ENCODE measurements around the gene AFAP1L1.

The AFAP1L1 gene

DNA sequence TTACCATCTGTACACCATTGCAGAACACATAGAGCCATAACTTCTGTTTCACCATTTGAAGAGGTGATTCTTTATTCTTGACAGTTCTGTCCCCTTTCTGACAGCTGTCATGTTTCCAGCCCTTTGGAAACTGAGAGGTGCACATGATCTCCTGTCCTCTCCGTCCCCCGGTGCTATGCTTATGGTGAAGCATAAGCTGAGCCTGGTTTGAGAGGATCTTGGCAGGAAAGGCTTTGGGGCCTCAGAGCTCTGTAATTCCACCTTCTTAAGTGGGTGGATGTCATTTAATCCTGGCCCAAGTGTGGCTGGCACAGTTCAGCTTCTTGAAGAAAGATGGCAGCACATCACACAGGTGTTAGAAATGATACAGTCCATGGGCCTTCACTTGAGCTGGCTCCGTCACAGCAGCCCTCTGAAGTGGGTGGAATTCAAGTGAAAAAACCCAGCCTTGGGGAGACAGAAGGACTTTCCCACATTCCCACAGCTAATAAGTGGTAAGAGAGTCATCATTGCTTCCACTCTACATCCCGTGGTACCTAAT, 43.0 kb downstream of the AFAP1L1 start:
- DNase-seq (ENCODE audit: low spot score), result no peak

GRCh38 chr5:149315753-149316152, 44.1 kb downstream of the AFAP1L1 start:
- DNase-seq (ENCODE audit: low spot score), result no peak

- DNase-seq (ENCODE audit: low spot score), result peak; percentile 51
Observed at GRCh38 chr5:149317281-149318048, 45.8 kb downstream of the AFAP1L1 start.

DNA sequence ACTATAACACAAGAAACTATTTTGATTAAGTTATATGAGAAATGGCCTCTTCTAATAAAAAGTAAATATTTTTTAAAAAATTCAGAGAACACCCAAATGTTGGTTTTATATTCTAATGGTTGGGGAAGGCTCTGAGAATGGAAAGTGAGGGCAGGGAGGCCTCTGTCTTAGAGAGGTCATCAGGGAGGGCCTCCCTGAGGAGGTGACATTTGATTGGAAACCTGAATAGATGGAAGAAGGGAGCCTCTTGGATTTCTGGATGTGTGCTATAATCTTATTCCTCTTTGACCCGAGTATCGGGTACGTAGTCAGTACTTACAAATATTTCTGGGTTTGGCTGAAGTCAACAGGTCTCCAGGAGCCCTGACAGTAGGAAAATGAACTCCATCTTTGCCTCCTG, 47.5 kb downstream of the AFAP1L1 start:
- DNase-seq (ENCODE audit: low spot score), result no peak

GRCh38 chr5:149320791-149321330, 49.2 kb downstream of the AFAP1L1 start:
- DNase-seq (ENCODE audit: low spot score), result no peak

- no peak for DNase-seq (ENCODE audit: low spot score)
Observed at GRCh38 chr5:149322518-149322917, 50.9 kb downstream of the AFAP1L1 start.

- no peak for DNase-seq (ENCODE audit: low spot score)
Observed at GRCh38 chr5:149323210-149323609, 51.6 kb downstream of the AFAP1L1 start.

- DNase-seq (ENCODE audit: low spot score), result no peak
Observed at GRCh38 chr5:149323621-149324205, 52.1 kb downstream of the AFAP1L1 start.

DNA sequence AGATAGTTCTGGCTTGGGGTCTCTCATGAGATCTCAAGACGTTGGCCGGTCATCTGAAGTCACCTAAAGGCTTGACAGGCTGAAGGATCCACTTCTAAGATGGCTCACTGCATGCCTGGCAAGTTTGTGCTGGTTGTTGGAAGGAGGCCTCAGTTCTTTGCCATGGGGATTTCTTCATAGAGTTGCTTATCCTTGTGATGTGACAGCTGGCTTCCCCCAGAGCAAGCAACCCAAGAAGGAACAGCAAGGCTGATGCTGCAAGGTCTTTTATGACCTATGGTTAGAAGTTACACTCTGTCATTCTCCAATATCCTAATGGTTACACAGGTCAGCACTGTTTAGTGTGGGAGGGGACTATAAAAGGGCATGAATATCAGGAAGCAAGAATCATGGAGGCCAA, 53.0 kb downstream of the AFAP1L1 start:
- no peak for DNase-seq (ENCODE audit: low spot score)

DNA sequence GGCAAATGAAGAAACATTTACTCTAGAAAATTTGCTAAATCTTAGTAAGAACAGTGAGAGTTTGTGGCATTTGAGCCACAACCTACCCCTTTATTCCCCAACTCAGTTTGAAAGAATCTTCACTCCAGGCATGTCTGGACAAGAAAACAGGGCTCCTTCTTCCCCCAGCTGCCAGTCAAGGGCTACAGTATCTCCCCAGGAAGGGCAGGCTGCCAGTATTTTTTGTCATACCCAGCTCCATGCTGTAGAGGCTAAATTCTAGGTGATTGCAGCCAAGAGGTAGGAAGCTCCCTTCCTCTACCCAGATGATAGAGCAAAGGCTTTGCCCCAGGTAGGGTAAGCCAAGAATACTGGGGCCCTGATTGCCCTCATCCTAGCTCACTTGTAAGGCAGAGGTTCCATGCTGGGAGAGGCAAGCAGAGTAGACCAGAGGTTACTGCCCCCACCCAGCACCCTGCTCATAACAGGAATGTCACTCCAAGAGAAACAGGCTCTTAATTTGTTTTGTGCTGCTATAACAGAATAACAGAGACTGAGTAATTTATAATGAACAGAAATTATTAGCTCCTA, 53.6 kb downstream of the AFAP1L1 start:
- no peak for DNase-seq (ENCODE audit: low spot score)

- DNase-seq (ENCODE audit: low spot score), result no peak
Observed at GRCh38 chr5:149325894-149326293, 54.2 kb downstream of the AFAP1L1 start.

DNA sequence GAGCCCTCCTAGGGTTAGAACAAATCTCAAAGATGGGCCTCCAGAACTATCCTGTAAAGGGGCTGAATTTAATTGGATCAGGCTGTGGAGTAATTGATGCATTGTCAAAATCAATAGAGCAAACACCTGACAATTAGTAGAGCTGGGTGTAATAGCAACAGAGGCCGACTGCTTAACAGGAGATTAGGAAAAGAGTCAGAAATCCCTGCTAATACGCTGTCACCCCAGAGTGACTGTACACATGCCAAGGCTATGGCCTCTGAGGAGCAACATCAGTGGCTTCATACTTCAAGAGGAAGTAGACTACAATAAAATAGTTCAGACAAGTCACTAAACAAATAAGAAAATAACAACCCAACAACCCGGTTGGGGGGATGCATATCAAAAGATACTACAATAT, 55.0 kb downstream of the AFAP1L1 start:
- DNase-seq (ENCODE audit: low spot score), result no peak

- DNase-seq (ENCODE audit: low spot score), result no peak
Observed at GRCh38 chr5:149328177-149328576, 56.5 kb downstream of the AFAP1L1 start.

GRCh38 chr5:149333711-149334443, 62.2 kb downstream of the AFAP1L1 start:
- DNase-seq (ENCODE audit: low spot score), result no peak

DNA sequence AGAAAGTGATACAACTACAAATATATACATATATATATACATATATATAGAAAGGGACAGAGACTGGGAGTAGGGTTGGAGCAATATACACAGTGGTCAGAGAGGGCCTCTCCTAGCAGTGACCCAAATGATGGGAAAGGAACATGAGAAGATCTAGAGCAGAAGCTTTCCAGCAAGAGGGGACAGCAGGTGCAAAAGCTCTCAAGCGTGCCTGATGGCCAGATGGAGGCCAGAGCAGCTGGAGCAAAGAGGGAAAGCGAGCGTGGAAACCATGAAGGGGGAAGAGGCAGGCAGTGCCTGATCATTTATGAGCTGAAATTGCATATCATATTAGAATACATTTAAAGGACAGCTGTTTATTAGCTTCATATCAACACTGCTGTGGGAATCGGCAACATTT, 66.1 kb downstream of the AFAP1L1 start:
- no peak for DNase-seq (ENCODE audit: low spot score)

DNA sequence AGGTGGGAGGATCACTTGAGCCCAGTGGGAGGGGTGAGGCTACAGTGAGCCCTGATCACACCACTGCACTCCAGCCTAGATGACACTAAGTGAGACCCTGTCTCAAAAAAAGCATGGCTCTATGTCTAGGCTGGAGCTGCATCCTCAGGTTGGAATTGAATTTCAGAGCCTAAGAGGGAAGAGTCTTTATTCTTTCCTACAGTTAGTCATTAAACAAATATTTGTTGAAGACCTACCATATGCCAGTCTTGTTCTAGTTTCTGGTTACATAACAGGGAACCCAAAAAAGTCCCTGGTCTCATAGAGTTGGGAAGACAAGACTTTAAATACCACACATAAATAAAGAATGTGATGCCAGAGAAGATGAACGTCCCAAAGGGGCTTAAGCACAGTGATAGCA, 66.7 kb downstream of the AFAP1L1 start:
- DNase-seq (ENCODE audit: low spot score), result no peak

GRCh38 chr5:149340920-149341319, 69.3 kb downstream of the AFAP1L1 start:
- DNase-seq (ENCODE audit: low spot score), result no peak

DNA sequence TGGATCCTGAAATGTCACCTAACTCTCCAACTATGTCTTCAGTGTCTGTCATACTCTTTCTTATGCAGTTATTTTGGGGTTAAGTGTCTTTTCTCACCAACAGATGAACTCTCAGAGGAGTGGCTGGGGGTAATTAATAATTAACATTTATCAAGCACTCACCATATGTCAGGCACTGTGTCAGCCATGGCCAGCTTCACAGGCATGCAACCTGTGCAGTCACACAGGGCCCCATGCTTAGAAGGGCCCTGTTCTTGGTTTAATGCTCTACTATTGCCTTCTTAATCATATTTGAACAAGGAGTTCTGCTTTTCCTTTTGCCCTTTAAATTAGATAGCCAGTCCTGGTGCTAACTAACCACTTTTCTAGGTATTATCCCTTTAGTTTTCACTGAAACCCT, 70.2 kb downstream of the AFAP1L1 start:
- DNase-seq (ENCODE audit: low spot score), result no peak

GRCh38 chr5:149344151-149344550, 72.5 kb downstream of the AFAP1L1 start:
- no peak for DNase-seq (ENCODE audit: low spot score)

DNA sequence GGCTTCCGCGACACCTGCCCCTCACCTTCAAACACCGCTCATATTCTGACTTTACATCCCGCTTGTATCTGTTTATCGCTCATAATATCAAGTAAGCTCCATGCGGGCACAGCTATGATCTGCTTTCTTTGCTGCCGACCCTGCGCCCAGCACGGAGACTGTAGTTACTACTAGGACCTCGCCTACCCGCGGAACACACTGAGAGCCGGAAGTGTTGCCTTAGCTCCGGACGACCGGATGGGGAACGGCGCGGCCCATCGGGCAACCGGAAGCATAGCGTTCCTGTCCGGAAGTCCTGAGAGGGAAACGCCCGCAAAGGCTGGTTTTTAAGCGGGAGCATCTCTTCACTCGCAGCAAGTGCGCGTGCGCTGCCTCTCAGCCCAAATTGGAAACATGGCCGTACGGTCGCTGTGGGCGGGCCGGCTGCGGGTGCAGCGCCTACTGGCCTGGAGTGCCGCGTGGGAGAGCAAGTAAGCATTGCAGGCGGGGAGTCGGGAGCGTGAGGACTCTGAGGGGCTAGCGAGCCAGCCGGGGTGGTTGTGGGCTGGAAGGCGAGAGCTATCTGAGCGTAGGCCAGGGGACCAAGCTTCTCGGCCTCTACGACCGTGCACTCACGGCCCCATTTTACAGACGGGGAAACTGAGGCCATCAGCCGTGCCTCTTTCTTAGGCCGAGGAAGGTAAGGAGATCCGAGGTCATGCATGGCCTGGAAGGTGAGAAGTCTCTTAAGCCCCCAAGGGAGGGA, 73.7 kb downstream of the AFAP1L1 start, which contains the start of gene GRPEL2:
GRPEL2 (plus strand) TSS at position 353 of the 745 bp plus-strand sequence; CDS start at position 394, 41 bp downstream.
- peak; percentile 90 for DNase-seq (ENCODE audit: low spot score)

- no peak for DNase-seq (ENCODE audit: low spot score)
Observed at GRCh38 chr5:149345892-149346222, 74.2 kb downstream of the AFAP1L1 start.

DNA sequence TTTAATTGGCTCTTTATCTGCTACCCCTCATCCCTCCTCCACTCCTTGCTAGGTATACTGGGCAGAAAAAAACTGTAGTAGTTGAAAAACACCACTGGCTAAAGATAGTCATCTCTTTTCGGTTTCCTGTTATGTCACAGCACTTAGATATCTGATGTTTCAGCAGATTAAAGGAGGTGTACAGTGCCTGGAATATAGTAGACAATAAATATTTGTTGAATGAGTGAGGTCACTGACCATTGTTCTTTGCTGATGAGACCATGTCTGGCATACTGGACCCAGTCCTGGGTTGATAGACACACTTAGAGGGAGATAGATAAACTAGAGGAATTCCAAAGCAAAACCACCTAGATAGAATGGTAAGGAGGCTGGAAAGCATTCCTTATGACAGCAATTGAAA, 76.9 kb downstream of the AFAP1L1 start:
- DNase-seq (ENCODE audit: low spot score), result peak; percentile 66
